Thyroid gland (tissue), 4 donors: ENCODE results near the gene EXOSC2. TPM values are rescaled to one million over a fixed set of nuclear protein-coding genes. Genes with fewer than 3 reads are reported as not detected.

Experiments used
- DNase-seq, 2 donors: peaks; one replicate each; pipeline ENCODE4 v3.0.0-alpha.2; 2019
- H3K27ac ChIP-seq, 3 donors: fragments of 200-600 bp; sonication (generic); 1 replicate in 2 of 3; 2 replicates in 1 of 3; pipeline ENCODE4 v1.5.1; 2016 to 2019; ENCODE audit warnings: mild to moderate bottlenecking in 1 of 3, moderate library complexity in 1 of 3
- H3K27me3 ChIP-seq: fragments of 200-600 bp; sonication (generic); one replicate; pipeline ENCODE4 v1.5.1; 2019
- H3K36me3 ChIP-seq, 2 donors: fragments of 200-600 bp; sonication (generic); one replicate each; pipeline ENCODE4 v1.5.1; 2016 to 2019
- H3K4me1 ChIP-seq, 2 donors: fragments of 200-600 bp; sonication (generic); one replicate each; pipeline ENCODE4 v1.5.1; 2017 to 2019
- H3K4me3 ChIP-seq, 3 donors: fragments of 200-600 bp; sonication (generic); replicated peaks in 1 of 3; 1 replicate in 2 of 3; 2 replicates in 1 of 3; pipeline ENCODE4 v1.5.1; 2016; ENCODE audit warnings: mild to moderate bottlenecking in 1 of 3
- H3K9me3 ChIP-seq: fragments of 200-600 bp; sonication (generic); one replicate; pipeline ENCODE4 v1.5.1; 2017
- POLR2A ChIP-seq, 2 donors: fragments of 450-650 bp; IDR thresholded peaks; one replicate each; pipeline ENCODE4 v1.6.1; 2017; ENCODE audit warnings: antibody characterized with exemption in 2 of 2, mild to moderate bottlenecking in 2 of 2, moderate library complexity in 1 of 2
- WGBS, 2 donors: methylation state at CpG; one replicate each; pipeline ENCODE4 v1.1.5; 2017; 5-methylcytosine and 5-hydroxymethylcytosine counted together
- intact Hi-C: fragments of 100-400 bp; cut with DNase I; formaldehyde crosslinking; loops from one replicate; pipeline ENCODE4 v1.15.1; 2023
- total RNA-seq, 4 donors: library from RNA; depleted of rRNA; stranded (reverse); fragments of >200 nt; gene quantifications; one replicate each; pipeline ENCODE4 v1.2.3, GENCODE V29; 2016
- TF ChIP-seq, protein P1 (sequence below), 6 experiments: fragments of 200-600 bp in 3 of 6; fragments of 450-650 bp in 3 of 6; sonication (generic) in 3 of 6; IDR thresholded peaks; one replicate each; pipeline ENCODE4 v1.5.1; 2016 to 2019; ENCODE audit warnings: antibody characterized with exemption in 6 of 6, mild to moderate bottlenecking in 2 of 6, inconsistent platforms in 1 of 6, moderate library complexity in 1 of 6

EXOSC2 gene
- total RNA-seq, 4 donors from 2014 or later, result 19.2 to 21.6 (median 20.3) TPM

DNA sequence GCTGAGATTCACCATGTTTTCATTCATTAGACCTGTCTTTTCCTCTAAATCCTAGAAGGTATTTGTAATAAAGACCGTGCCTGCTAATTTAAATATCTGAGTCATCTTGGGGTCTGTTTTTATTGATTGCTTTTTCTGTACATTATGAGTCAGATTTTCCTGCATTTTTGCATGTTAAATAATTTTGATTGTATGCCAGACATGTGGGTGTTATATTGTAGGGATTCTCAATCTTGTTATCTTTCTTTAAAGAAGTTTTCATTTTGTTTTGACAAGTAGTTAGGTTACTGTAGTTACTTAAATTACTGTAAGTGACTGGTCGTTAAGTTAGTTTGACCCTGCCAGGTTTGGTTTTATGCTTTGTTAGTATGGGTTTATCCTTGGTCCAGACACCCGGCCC is 35.1 kb downstream of the EXOSC2 start:
- DNase-seq, result no peak
- no peaks in the 10 kb centered on the region for H3K27me3 ChIP-seq
- no peak for TF ChIP-seq POLR2A (IDR thresholded peaks at IDR 0.05)
- TF ChIP-seq, protein P1, sequence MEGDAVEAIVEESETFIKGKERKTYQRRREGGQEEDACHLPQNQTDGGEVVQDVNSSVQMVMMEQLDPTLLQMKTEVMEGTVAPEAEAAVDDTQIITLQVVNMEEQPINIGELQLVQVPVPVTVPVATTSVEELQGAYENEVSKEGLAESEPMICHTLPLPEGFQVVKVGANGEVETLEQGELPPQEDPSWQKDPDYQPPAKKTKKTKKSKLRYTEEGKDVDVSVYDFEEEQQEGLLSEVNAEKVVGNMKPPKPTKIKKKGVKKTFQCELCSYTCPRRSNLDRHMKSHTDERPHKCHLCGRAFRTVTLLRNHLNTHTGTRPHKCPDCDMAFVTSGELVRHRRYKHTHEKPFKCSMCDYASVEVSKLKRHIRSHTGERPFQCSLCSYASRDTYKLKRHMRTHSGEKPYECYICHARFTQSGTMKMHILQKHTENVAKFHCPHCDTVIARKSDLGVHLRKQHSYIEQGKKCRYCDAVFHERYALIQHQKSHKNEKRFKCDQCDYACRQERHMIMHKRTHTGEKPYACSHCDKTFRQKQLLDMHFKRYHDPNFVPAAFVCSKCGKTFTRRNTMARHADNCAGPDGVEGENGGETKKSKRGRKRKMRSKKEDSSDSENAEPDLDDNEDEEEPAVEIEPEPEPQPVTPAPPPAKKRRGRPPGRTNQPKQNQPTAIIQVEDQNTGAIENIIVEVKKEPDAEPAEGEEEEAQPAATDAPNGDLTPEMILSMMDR (IDR thresholded peaks at IDR 0.05), result no peak
- H3K9me3 ChIP-seq, result no peaks in the 10 kb centered on the region
- intact Hi-C loops, result no loop called here
- H3K4me3 ChIP-seq, result no peak overlapping the region
- WGBS, 2 donors, result 84 to 86% methylated on average over 3 of the region's 3 CpGs
- H3K27ac ChIP-seq, result no peak overlapping the region
- H3K36me3 ChIP-seq, result no peaks in the 10 kb centered on the region
- H3K4me1 ChIP-seq, result peaks cover 26 to 27% of the 10 kb centered on the region in 2 donors

DNA sequence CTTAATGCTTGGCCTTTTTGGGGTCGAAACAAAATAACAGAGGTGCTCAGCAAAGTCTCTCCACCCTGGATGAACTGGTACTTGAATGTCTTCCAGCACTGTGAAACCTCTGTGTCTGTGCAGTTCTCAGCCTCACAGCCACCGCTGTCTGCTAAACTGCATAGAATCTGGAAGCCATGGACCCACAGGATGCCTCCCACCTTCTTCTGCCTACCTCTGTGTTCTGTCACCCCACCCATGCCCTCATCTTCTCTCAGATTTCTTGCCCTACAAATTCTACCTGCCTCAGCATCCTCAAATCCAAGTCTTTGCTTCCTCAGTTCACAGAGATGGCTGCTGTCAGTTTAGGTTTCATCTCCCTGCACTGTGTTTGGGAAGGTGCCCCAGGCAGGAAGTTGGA is 35.6 kb downstream of the EXOSC2 start:
- intact Hi-C loops, result no loop called here
- 95 to 97% methylated on average over 2 of the region's 2 CpGs for WGBS, 2 donors
- no peaks in the 10 kb centered on the region for H3K9me3 ChIP-seq

DNA sequence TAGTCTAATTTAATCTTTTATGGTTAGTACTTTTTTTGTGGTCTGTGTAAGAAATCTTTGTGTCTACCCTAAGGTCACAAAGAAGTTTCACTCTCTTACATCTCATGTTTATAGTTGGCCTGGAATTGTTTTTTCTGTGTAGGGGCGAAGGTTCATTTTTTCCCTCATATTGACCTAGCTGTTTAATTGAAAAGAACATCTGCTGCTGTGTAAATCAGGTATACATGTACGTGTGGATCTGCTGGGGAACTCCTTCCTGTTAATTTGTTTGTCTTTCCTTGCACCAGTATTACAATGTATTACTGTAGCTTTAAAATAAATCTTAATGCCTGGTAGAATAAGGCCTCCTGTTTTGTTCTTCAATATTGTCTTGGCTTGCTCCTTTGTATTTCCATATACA is 37.8 kb downstream of the EXOSC2 start:
- peak overlapping the region; percentile 31 to 87 (median 75) for H3K27ac ChIP-seq
- no peaks in the 10 kb centered on the region for H3K27me3 ChIP-seq
- no peak for DNase-seq
- no peak for TF ChIP-seq POLR2A (IDR thresholded peaks at IDR 0.05)
- TF ChIP-seq, protein P1 (IDR thresholded peaks at IDR 0.05), result no peak
- H3K4me3 ChIP-seq, result no peak overlapping the region
- no peaks in the 10 kb centered on the region for H3K9me3 ChIP-seq
- H3K36me3 ChIP-seq, result no peaks in the 10 kb centered on the region
- H3K4me1 ChIP-seq, result peaks cover 31 to 34% of the 10 kb centered on the region in 2 donors
- intact Hi-C loops, result no loop called here
- WGBS, 2 donors, result 67 to 75% methylated on average over 2 of the region's 2 CpGs

More for the DNA sequence above, 35.6 kb downstream of the EXOSC2 start:
- TF ChIP-seq, protein P1 (IDR thresholded peaks at IDR 0.05), result no peak
- no peak for TF ChIP-seq POLR2A (IDR thresholded peaks at IDR 0.05)
- H3K4me3 ChIP-seq, result no peak overlapping the region
- H3K27ac ChIP-seq, result peak overlapping the region in 1 of 3 donors; percentile 26
- no peaks in the 10 kb centered on the region for H3K36me3 ChIP-seq
- no peak for DNase-seq
- no peaks in the 10 kb centered on the region for H3K27me3 ChIP-seq
- H3K4me1 ChIP-seq, result peaks cover 29 to 31% of the 10 kb centered on the region in 2 donors

DNA sequence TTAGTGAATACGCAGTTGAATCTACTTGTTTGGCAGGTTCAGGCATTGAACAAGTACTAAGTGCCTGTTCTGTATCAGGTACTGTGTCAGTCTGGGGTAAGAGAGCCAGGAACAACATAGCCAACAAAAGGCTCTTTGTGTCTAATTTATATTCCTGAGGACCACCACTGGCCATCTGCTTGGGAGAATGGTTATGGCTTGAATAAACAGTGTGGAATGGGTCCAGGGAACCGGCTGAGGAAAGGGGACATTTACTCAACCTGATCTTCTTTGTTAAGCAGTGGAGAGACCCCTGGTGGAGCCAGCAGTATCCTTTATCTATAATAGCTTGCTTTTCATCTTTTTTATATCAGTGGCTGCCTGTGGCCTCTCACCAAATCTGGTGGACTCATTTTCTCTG is 38.6 kb downstream of the EXOSC2 start:
- Histone ChIP-seq H3K27me3 (no peaks in the 10 kb centered on the region), H3K36me3 (no peaks in the 10 kb centered on the region), H3K4me3 (no peak overlapping the region), H3K27ac (peak overlapping the region; percentile 31 to 87 (median 75)), H3K4me1 (peaks cover 31 to 38% of the 10 kb centered on the region in 2 donors), H3K9me3 (no peaks in the 10 kb centered on the region)
- intact Hi-C loops, result no loop called here
- DNase-seq, result peak in 1 of 2 donors; percentile 6
- TF ChIP-seq, protein P1 (IDR thresholded peaks at IDR 0.05), result no peak
- peak in 1 of 2 donors; percentile 14 for TF ChIP-seq POLR2A (IDR thresholded peaks at IDR 0.05)
- WGBS, 2 donors, result 24 to 29% methylated on average over 2 of the region's 2 CpGs

DNA sequence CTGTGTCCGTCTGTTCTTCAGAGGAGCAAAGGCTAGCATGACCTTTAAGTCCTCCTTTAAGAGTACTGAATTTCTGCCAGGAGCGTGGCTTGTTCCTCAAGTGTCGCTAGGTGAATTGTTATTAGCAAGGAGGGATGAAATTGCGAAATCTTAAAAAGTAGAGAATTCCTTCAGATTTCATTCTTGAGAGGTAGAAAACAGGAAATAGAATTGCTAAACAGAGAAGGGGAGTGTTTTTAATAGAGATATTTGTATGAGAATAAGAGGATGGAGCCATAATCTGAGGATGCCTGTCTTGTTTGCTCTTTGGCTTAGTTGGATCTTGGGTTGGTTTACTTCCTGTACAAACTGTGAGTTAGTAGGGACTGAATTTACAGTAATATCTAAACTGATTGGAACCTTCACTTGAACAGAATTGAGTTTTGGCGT is 39.2 kb downstream of the EXOSC2 start:
- 24 to 31% methylated on average over 5 of the region's 5 CpGs for WGBS, 2 donors
- Histone ChIP-seq H3K27ac (peak overlapping the region; percentile 31 to 87 (median 75)), H3K9me3 (no peaks in the 10 kb centered on the region), H3K36me3 (no peaks in the 10 kb centered on the region), H3K4me1 (peaks cover 31 to 38% of the 10 kb centered on the region in 2 donors), H3K27me3 (no peaks in the 10 kb centered on the region), H3K4me3 (no peak overlapping the region)
- peak; percentile 64 to 66 for DNase-seq
- no peak for TF ChIP-seq POLR2A (IDR thresholded peaks at IDR 0.05)
- TF ChIP-seq, protein P1 (IDR thresholded peaks at IDR 0.05), result no peak
- intact Hi-C loops, result no loop called here
